K562 (cell line): ENCODE results near the gene ARSI. TPM values are rescaled to one million over a fixed set of nuclear protein-coding genes. Genes with fewer than 3 reads are reported as not detected.

Source experiments
- ARNT ChIP-seq, 2 experiments: fragments of 450-650 bp; IDR thresholded peaks; 2 replicates each; pipeline ENCODE4 v1.6.1; 2016; ENCODE audit warnings: mild to moderate bottlenecking in 1 of 2
- CBX8 ChIP-seq: fragments of 200-600 bp; sonication (generic); IDR thresholded peaks from 2 replicates; pipeline ENCODE4 v1.6.1; 2012; ENCODE audit warnings: borderline replicate concordance, mixed run types, low read depth, mild to moderate bottlenecking, moderate library complexity, mixed read lengths, low read length, control low read depth, inconsistent platforms; ENCODE audit not compliant: poor library complexity, severe bottlenecking; ENCODE audit errors: extremely low read depth
- GATAD2A ChIP-seq: fragments of 450-650 bp; IDR thresholded peaks from 2 replicates; pipeline ENCODE4 v1.6.1; 2017
- KLF1 ChIP-seq: fragments of 450-650 bp; IDR thresholded peaks from 2 replicates; pipeline ENCODE4 v1.6.1; 2016; ENCODE audit warnings: missing genetic modification characterization, missing compliant biosample characterization
- MCM2 ChIP-seq: fragments of 450-650 bp; IDR thresholded peaks from 2 replicates; pipeline ENCODE4 v1.6.1; 2017; ENCODE audit warnings: low read depth, mild to moderate bottlenecking
- PTRF ChIP-seq: fragments of 450-650 bp; IDR thresholded peaks from 2 replicates; pipeline ENCODE4 v1.6.1; 2016; ENCODE audit warnings: mild to moderate bottlenecking, missing genetic modification characterization, missing compliant biosample characterization
- ZBED1 ChIP-seq: IDR thresholded peaks from 2 replicates; pipeline ENCODE4 v1.6.1; 2014
- ZKSCAN1 ChIP-seq: fragments of 150-350 bp; IDR thresholded peaks from 2 replicates; pipeline ENCODE4 v1.6.1; 2016; ENCODE audit warnings: low read depth, low read length
- ZNF41 ChIP-seq: fragments of 250-450 bp; sonication (Bioruptor Pico); conservative IDR thresholded peaks from 2 replicates; pipeline ENCODE4 v1.4.0; 2020; ENCODE audit warnings: mild to moderate bottlenecking
- ZNF699 ChIP-seq: fragments of 250-450 bp; sonication (Bioruptor Pico); IDR thresholded peaks from 2 replicates; pipeline ENCODE4 v1.8.0; 2021; ENCODE audit warnings: mild to moderate bottlenecking, moderate library complexity; ENCODE audit not compliant: insufficient replicate concordance
- polyA plus RNA-seq, 8 experiments: library from polyadenylated mRNA; depleted of rRNA in 4 of 8; stranded (reverse) in 5 of 8; unstranded in 3 of 8; fragments of >200 nt; fragmentation: Nextera tagmentation in 2 of 8; fragmentation: Illumina TruSeq in 1 of 8; extraction: Ambion mirVana in 2 of 8; extraction: Trizol in 1 of 8; gene quantifications; 2 replicates each; pipeline versions ENCODE4 v1.2.1 to v1.2.3, GENCODE V29; 2011 to 2014; ENCODE audit warnings: inconsistent platforms in 1 of 8, missing spikeins in 1 of 8
- total RNA-seq, 7 experiments: library from RNA; depleted of rRNA in 6 of 7; stranded (reverse); fragments of >200 nt in 6 of 7; fragmentation: Illumina TruSeq in 2 of 7; extraction: Trizol in 2 of 7; gene quantifications; 2 replicates each; pipeline versions ENCODE4 v1.2.1 to v1.2.3, GENCODE V29; 2011 to 2021; ENCODE audit warnings: low replicate concordance in 1 of 7
- TF ChIP-seq, protein P1 (sequence below): fragments of 250-450 bp; sonication (Bioruptor Pico); IDR thresholded peaks from 2 replicates; pipeline ENCODE4 v1.4.0; 2020
- TF ChIP-seq, protein P2 (sequence below): fragments of 450-650 bp; formaldehyde crosslinking; IDR thresholded peaks from 2 replicates; pipeline ENCODE4 v1.4.0; 2022; ENCODE audit warnings: missing genetic modification characterization
- TF ChIP-seq, protein P3 (sequence below): fragments of 450-650 bp; IDR thresholded peaks from one replicate; pipeline ENCODE4 v1.6.1; 2018; ENCODE audit warnings: mild to moderate bottlenecking, moderate library complexity; ENCODE audit not compliant: partially characterized antibody
- TF ChIP-seq, protein P4 (sequence below), 2 experiments: fragments of 450-650 bp; IDR thresholded peaks; 2 replicates each; pipeline ENCODE4 v1.6.1; 2018; ENCODE audit warnings: mild to moderate bottlenecking in 2 of 2, low read depth in 1 of 2; ENCODE audit not compliant: partially characterized antibody in 2 of 2

Gene ARSI
- total and polyA plus RNA-seq, 9 of the 15 experiments (the other 6 are each of a cell fraction or from before 2014, with no cell fraction given) = 0.04 to 0.07 TPM; not detected in 7

DNA sequence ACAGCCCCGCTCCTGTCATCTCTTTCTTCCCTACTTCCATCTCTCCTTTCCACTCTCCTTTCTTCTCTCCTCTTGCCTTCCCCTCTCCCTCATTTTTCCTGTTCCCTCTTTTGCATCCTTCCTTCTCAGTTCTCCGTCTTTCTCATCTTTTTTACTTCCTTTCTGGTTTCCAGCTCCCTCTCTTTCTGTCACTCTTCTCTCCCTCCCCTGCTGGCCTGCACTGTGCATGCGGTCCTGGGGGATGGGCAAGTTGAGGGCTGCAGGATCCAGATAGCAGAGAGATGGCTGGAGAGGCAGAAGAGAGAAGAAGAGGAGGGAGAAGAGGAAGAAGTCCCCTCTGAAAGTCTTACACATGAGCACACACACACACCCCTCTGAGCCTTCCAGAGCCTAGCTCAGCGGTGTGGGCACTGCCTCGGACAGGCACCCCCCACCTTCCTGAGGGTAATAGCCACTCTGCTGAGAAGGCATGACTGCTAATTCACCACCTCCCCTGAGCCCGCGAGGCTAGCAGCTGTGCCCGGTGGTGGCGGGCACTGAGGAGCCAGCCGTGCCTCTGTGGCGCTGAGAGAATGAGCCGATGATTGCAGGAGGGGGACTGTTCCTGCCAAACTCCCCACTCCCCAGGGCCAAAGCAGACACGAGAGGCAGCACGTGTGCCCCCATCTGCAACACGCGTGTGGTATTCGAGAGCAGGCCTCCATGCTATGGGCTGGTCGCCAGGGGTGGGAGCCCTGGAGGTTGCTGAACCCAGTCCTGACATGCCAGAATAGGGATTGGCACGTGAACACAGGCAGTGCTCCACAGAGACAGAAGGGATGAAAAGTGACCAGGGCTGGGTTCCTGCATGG, 9.4 kb downstream of the ARSI start (continued):
- TF ChIP-seq, protein P1, sequence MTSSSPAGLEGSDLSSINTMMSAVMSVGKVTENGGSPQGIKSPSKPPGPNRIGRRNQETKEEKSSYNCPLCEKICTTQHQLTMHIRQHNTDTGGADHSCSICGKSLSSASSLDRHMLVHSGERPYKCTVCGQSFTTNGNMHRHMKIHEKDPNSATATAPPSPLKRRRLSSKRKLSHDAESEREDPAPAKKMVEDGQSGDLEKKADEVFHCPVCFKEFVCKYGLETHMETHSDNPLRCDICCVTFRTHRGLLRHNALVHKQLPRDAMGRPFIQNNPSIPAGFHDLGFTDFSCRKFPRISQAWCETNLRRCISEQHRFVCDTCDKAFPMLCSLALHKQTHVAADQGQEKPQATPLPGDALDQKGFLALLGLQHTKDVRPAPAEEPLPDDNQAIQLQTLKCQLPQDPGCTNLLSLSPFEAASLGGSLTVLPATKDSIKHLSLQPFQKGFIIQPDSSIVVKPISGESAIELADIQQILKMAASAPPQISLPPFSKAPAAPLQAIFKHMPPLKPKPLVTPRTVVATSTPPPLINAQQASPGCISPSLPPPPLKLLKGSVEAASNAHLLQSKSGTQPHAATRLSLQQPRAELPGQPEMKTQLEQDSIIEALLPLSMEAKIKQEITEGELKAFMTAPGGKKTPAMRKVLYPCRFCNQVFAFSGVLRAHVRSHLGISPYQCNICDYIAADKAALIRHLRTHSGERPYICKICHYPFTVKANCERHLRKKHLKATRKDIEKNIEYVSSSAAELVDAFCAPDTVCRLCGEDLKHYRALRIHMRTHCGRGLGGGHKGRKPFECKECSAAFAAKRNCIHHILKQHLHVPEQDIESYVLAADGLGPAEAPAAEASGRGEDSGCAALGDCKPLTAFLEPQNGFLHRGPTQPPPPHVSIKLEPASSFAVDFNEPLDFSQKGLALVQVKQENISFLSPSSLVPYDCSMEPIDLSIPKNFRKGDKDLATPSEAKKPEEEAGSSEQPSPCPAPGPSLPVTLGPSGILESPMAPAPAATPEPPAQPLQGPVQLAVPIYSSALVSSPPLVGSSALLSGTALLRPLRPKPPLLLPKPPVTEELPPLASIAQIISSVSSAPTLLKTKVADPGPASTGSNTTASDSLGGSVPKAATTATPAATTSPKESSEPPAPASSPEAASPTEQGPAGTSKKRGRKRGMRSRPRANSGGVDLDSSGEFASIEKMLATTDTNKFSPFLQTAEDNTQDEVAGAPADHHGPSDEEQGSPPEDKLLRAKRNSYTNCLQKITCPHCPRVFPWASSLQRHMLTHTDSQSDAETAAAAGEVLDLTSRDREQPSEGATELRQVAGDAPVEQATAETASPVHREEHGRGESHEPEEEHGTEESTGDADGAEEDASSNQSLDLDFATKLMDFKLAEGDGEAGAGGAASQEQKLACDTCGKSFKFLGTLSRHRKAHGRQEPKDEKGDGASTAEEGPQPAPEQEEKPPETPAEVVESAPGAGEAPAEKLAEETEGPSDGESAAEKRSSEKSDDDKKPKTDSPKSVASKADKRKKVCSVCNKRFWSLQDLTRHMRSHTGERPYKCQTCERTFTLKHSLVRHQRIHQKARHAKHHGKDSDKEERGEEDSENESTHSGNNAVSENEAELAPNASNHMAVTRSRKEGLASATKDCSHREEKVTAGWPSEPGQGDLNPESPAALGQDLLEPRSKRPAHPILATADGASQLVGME (CRISPR knock-in tag) = no peak
- TF ChIP-seq ZNF699 (no peak), CBX8 (no peak), ZKSCAN1 (0 out of 2 replicates have a peak, but pooled peaks have one; percentile 35), ZNF41 (CRISPR knock-in tag) (no peak), ZBED1 (no peak), ARNT (IDR thresholded peaks at IDR 0.05) (peak; percentile 60 to 88; a peak in 2 of 4 replicates), PTRF (no peak), GATAD2A (peak; percentile 77), KLF1 (tag) (no peak), MCM2 (no peak)
- TF ChIP-seq, protein P2, sequence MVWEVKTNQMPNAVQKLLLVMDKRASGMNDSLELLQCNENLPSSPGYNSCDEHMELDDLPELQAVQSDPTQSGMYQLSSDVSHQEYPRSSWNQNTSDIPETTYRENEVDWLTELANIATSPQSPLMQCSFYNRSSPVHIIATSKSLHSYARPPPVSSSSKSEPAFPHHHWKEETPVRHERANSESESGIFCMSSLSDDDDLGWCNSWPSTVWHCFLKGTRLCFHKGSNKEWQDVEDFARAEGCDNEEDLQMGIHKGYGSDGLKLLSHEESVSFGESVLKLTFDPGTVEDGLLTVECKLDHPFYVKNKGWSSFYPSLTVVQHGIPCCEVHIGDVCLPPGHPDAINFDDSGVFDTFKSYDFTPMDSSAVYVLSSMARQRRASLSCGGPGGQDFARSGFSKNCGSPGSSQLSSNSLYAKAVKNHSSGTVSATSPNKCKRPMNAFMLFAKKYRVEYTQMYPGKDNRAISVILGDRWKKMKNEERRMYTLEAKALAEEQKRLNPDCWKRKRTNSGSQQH = peak; percentile 85; the same call in 1 of the 2 replicates
- TF ChIP-seq, protein P3, sequence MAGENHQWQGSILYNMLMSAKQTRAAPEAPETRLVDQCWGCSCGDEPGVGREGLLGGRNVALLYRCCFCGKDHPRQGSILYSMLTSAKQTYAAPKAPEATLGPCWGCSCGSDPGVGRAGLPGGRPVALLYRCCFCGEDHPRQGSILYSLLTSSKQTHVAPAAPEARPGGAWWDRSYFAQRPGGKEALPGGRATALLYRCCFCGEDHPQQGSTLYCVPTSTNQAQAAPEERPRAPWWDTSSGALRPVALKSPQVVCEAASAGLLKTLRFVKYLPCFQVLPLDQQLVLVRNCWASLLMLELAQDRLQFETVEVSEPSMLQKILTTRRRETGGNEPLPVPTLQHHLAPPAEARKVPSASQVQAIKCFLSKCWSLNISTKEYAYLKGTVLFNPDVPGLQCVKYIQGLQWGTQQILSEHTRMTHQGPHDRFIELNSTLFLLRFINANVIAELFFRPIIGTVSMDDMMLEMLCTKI = no peak
- TF ChIP-seq, protein P4, sequence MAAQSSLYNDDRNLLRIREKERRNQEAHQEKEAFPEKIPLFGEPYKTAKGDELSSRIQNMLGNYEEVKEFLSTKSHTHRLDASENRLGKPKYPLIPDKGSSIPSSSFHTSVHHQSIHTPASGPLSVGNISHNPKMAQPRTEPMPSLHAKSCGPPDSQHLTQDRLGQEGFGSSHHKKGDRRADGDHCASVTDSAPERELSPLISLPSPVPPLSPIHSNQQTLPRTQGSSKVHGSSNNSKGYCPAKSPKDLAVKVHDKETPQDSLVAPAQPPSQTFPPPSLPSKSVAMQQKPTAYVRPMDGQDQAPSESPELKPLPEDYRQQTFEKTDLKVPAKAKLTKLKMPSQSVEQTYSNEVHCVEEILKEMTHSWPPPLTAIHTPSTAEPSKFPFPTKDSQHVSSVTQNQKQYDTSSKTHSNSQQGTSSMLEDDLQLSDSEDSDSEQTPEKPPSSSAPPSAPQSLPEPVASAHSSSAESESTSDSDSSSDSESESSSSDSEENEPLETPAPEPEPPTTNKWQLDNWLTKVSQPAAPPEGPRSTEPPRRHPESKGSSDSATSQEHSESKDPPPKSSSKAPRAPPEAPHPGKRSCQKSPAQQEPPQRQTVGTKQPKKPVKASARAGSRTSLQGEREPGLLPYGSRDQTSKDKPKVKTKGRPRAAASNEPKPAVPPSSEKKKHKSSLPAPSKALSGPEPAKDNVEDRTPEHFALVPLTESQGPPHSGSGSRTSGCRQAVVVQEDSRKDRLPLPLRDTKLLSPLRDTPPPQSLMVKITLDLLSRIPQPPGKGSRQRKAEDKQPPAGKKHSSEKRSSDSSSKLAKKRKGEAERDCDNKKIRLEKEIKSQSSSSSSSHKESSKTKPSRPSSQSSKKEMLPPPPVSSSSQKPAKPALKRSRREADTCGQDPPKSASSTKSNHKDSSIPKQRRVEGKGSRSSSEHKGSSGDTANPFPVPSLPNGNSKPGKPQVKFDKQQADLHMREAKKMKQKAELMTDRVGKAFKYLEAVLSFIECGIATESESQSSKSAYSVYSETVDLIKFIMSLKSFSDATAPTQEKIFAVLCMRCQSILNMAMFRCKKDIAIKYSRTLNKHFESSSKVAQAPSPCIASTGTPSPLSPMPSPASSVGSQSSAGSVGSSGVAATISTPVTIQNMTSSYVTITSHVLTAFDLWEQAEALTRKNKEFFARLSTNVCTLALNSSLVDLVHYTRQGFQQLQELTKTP (IDR thresholded peaks at IDR 0.05; ENCODE audit: low read depth in 1 of 2, partially characterized antibody in 2 of 2) = no peak
